ENCODE measurements around the gene MAP3K19.

The MAP3K19 gene

GRCh38 chr2:134919341-134920210 is 127.7 kb downstream of the MAP3K19 start:
- peak in 1 of 2 experiments; percentile 18 for DNase-seq

GRCh38 chr2:134918526-134919340 is 128.5 kb downstream of the MAP3K19 start, which contains the start of gene CCNT2:
TSS of gene CCNT2 (plus strand) at chr2:134918822. CDS start at chr2:134918855, 33 bp downstream.
- peak; percentile 96 to 99 for DNase-seq

GRCh38 chr2:134917888-134918525 is 129.2 kb downstream of the MAP3K19 start:
- DNase-seq: peak in 1 of 2 experiments; percentile 96

GRCh38 chr2:134917360-134917865 is 129.8 kb downstream of the MAP3K19 start:
- no peak for DNase-seq

Measured in NCI-H446 (cell line).